SU-DHL-6 (cell line): ENCODE data around the gene POLR2H.

Source experiments
- H2AFZ ChIP-seq: fragments of 200-600 bp; sonication (generic); 2 replicates; pipeline ENCODE4 v1.6.1; 2014; ENCODE audit warnings: low read depth, mild to moderate bottlenecking, moderate library complexity, mixed read lengths, antibody characterized with exemption, low read length; ENCODE audit not compliant: severe bottlenecking
- H3F3A ChIP-seq: fragments of 200-600 bp; shearing (Covaris generic); 2 replicates; pipeline ENCODE4 v1.6.0; 2016; ENCODE audit warnings: antibody characterized with exemption, mild to moderate bottlenecking; ENCODE audit not compliant: insufficient read depth
- H3K27ac ChIP-seq: fragments of 200-600 bp; sonication (generic); 2 replicates; pipeline ENCODE4 v1.5.1; 2016; ENCODE audit warnings: low read depth, mild to moderate bottlenecking, low read length, moderate library complexity, mixed read lengths
- H3K27me3 ChIP-seq: fragments of 200-600 bp; sonication (generic), shearing (Covaris generic); 2 replicates; pipeline ENCODE4 v1.6.0; 2014; ENCODE audit warnings: mild to moderate bottlenecking, low read length
- H3K36me3 ChIP-seq: fragments of 200-600 bp; sonication (generic); 2 replicates; pipeline ENCODE4 v1.6.1; 2014; ENCODE audit warnings: mild to moderate bottlenecking, low read length, mixed read lengths
- H3K4me2 ChIP-seq: fragments of 300-600, 200-600 bp; shearing (Covaris generic), sonication (generic); 2 replicates; pipeline ENCODE4 v1.6.0; 2014; ENCODE audit warnings: low read length, low read depth, mild to moderate bottlenecking; ENCODE audit not compliant: poor library complexity, severe bottlenecking
- H3K4me3 ChIP-seq: fragments of 200-600 bp; sonication (generic); 2 replicates; pipeline ENCODE4 v1.5.1; 2014; ENCODE audit warnings: antibody characterized with exemption, low read length, mild to moderate bottlenecking, mixed read lengths; ENCODE audit not compliant: insufficient read depth, poor library complexity, severe bottlenecking
- H3K79me2 ChIP-seq: fragments of 200-600 bp; sonication (generic); 2 replicates; pipeline ENCODE4 v1.6.1; 2014; ENCODE audit warnings: mild to moderate bottlenecking, low read length, moderate library complexity; ENCODE audit not compliant: insufficient read depth
- H3K9ac ChIP-seq: fragments of 200-600 bp; sonication (generic); 2 replicates; pipeline ENCODE4 v1.7.0; 2014; ENCODE audit warnings: mild to moderate bottlenecking, low read length
- H3K9me2 ChIP-seq: fragments of 200-600 bp; sonication (generic); replicated peaks from 2 replicates; pipeline ENCODE4 v1.6.1; 2014; ENCODE audit warnings: low read length; ENCODE audit not compliant: insufficient read depth
- H3K9me3 ChIP-seq: fragments of 200-600 bp; sonication (generic); 2 replicates; pipeline ENCODE4 v1.6.1; 2014; ENCODE audit warnings: low read length, mixed read lengths; ENCODE audit not compliant: insufficient read depth
- H4K20me1 ChIP-seq: fragments of 200-600 bp; sonication (generic); 2 replicates; pipeline ENCODE4 v1.6.1; 2014; ENCODE audit warnings: low read depth, mild to moderate bottlenecking, antibody characterized with exemption, low read length, moderate library complexity, mixed read lengths
- EZH2phosphoT487 ChIP-seq: fragments of 200-600 bp; sonication (generic), shearing (Covaris generic); conservative IDR thresholded peaks from 2 replicates; pipeline ENCODE4 v1.6.1; 2018; ENCODE audit warnings: mild to moderate bottlenecking, antibody characterized with exemption, low read length, moderate library complexity, mixed read lengths
- TF ChIP-seq, protein P1 (sequence below): fragments of 200-600 bp; sonication (generic); IDR thresholded peaks from one replicate; pipeline ENCODE4 v1.5.1; 2017; ENCODE audit warnings: antibody characterized with exemption, mild to moderate bottlenecking, low read length, moderate library complexity; ENCODE audit not compliant: insufficient read depth, poor library complexity, severe bottlenecking

Gene POLR2H

DNA sequence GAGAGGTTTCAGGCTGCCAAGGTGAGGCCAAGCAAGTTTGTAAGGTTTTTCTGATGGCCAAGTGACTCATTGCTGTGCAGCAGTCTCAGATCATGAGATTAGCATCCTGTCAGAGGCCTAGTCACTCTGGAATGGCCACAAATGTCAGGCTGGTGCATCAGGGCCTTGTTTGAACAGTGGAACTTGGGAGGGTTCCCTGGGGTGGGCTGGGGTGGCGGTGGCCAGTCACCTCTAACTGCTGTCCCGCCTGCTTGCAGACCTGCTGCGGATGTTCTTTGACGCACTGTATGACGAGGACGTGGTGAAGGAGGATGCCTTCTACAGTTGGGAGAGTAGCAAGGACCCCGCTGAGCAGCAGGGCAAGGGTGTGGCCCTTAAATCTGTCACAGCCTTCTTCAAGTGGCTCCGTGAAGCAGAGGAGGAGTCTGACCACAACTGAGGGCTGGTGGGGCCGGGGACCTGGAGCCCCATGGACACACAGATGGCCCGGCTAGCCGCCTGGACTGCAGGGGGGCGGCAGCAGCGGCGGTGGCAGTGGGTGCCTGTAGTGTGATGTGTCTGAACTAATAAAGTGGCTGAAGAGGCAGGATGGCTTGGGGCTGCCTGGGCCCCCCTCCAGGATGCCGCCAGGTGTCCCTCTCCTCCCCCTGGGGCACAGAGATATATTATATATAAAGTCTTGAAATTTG lies 26.9 kb upstream of the POLR2H start:
- H3K4me2 ChIP-seq, result no peak overlapping the region

DNA sequence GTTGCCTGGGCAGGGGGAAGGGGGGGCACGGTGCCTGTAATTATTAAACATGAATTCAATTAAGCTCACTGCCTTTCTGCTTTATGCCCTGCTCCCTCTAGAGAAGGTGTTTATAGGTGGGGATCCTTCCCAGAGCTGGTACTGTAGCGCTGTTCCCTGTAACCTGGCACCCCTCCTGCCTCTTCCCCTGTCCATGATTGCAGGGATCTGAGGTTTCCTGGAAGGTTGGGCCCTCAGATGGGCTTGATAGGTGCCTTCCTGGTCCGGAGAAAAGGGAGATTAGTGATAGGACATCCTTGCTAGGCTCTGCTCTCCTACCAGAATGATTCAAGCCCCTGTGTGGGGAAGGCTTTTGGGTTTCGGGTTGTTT lies 26.2 kb upstream of the POLR2H start:
- peak overlapping the region; percentile 65 for H3K9ac ChIP-seq
- H3K36me3 ChIP-seq, result peaks cover 25% of the 10 kb centered on the region; the same call in 1 of the 2 replicates
- H3K79me2 ChIP-seq, result no peaks in the 10 kb centered on the region

More for the DNA sequence above, 26.9 kb upstream of the POLR2H start:
- no peak overlapping the region for H3K27ac ChIP-seq
- H2AFZ ChIP-seq, result no peak overlapping the region
- no peak overlapping the region for H3K9ac ChIP-seq
- H3K9me3 ChIP-seq, result no peaks in the 10 kb centered on the region
- H3K9me2 ChIP-seq, result no peaks in the 10 kb centered on the region
- H3K36me3 ChIP-seq, result peaks cover 28% of the 10 kb centered on the region; the same call in 1 of the 2 replicates
- no peak for TF ChIP-seq EZH2phosphoT487
- TF ChIP-seq, protein P1, sequence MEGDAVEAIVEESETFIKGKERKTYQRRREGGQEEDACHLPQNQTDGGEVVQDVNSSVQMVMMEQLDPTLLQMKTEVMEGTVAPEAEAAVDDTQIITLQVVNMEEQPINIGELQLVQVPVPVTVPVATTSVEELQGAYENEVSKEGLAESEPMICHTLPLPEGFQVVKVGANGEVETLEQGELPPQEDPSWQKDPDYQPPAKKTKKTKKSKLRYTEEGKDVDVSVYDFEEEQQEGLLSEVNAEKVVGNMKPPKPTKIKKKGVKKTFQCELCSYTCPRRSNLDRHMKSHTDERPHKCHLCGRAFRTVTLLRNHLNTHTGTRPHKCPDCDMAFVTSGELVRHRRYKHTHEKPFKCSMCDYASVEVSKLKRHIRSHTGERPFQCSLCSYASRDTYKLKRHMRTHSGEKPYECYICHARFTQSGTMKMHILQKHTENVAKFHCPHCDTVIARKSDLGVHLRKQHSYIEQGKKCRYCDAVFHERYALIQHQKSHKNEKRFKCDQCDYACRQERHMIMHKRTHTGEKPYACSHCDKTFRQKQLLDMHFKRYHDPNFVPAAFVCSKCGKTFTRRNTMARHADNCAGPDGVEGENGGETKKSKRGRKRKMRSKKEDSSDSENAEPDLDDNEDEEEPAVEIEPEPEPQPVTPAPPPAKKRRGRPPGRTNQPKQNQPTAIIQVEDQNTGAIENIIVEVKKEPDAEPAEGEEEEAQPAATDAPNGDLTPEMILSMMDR, result no peak
- no peak overlapping the region for H3K4me3 ChIP-seq
- H3K79me2 ChIP-seq, result no peaks in the 10 kb centered on the region
- H3K27me3 ChIP-seq, result no peaks in the 10 kb centered on the region
- peaks cover 46% of the 10 kb centered on the region for H3F3A ChIP-seq
- peaks cover 3% of the 10 kb centered on the region; the same call in 1 of the 2 replicates for H4K20me1 ChIP-seq

DNA sequence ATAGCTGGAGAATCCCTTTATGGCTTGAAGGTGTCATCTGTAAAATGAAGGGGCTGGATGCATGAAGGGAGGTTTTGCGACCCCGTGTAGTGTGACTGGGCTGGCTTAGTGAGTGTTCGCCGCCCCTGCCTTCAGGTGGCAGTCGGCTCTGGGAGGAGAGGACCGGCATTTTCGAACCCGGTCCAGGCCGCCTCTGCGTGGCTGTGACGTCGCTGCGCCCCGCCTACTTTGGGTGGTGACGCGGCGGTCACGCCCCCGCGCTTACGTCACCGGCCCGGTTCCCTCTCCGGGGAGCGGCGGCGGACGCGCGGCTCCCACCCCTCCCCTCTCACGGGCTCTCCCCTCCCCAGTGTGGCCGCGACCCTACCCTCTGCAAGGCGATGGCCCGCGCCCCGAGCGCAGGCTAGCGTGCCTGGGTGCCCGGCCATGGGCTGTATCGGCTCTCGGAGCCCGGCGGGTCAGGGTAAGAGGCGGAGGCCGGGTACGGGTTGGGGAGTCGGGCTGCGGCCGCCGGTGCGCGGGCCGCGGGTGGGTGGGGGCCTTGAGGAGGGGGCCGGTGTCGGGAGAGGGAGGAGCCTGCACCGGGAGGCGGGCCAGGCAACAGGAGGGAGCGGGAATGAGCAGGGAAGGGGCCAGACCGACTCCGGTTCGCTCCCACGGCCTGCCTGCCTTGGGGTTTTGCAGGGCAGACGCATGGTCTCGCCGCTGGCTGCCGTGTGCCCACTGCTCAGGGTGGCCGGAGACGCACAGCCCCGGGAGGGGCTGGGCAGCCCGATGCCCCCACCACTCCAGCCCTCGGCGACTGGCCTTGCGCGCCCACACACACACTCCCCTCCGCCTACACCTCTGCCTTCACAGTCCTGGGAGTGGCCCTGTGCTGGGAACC lies 25.6 kb upstream of the POLR2H start:
- peaks cover 40% of the 10 kb centered on the region for H3F3A ChIP-seq

More for the DNA sequence above, 26.2 kb upstream of the POLR2H start:
- peak overlapping the region; percentile 80 for H3K4me3 ChIP-seq
- H3F3A ChIP-seq, result peaks cover 45% of the 10 kb centered on the region
- peak overlapping the region; percentile 36 for H3K27ac ChIP-seq
- no peaks in the 10 kb centered on the region for H3K27me3 ChIP-seq
- no peak overlapping the region for H2AFZ ChIP-seq
- H3K4me2 ChIP-seq, result peak overlapping the region; percentile 71
- H4K20me1 ChIP-seq, result peaks cover 3% of the 10 kb centered on the region; the same call in 1 of the 2 replicates
- no peaks in the 10 kb centered on the region for H3K9me3 ChIP-seq
- H3K9me2 ChIP-seq, result no peaks in the 10 kb centered on the region
- TF ChIP-seq, protein P1, result no peak
- no peak for TF ChIP-seq EZH2phosphoT487

More for the DNA sequence above, 25.6 kb upstream of the POLR2H start:
- Histone ChIP-seq H3K9ac (peak overlapping the region; percentile 65), H3K36me3 (peaks cover 23% of the 10 kb centered on the region; the same call in 1 of the 2 replicates), H3K27me3 (no peaks in the 10 kb centered on the region), H3K9me3 (no peaks in the 10 kb centered on the region), H3K79me2 (no peaks in the 10 kb centered on the region), H3K4me3 (peak overlapping the region; percentile 80), H4K20me1 (peaks cover 3% of the 10 kb centered on the region; the same call in 1 of the 2 replicates), H2AFZ (peak overlapping the region; percentile 45), H3K27ac (peak overlapping the region; percentile 38), H3K9me2 (no peaks in the 10 kb centered on the region), H3K4me2 (peak overlapping the region; percentile 71)
- no peak for TF ChIP-seq EZH2phosphoT487
- TF ChIP-seq, protein P1, result no peak
